ENCODE measurements around the gene DLL1. TPM values are rescaled to one million over a fixed set of nuclear protein-coding genes. Genes with fewer than 3 reads are reported as not detected.

Gene DLL1
- total RNA-seq, 2 donors from 2014 or later, result 9.6 to 14.1 TPM

- peak; percentile 16 for DNase-seq (ENCODE audit: low spot score)
- intact Hi-C loops (cut with DNase I), result loop anchor here in 1 of 2 donors (10.0 kb wide), 1 partner anchor 1484 kb away; no protein-coding TSS in a partner anchor
Measured at GRCh38 chr6:170259278-170259677, 31.6 kb downstream of the DLL1 start.

- intact Hi-C loops (cut with DNase I), result loop anchor here in 1 of 2 donors (10.0 kb wide), 1 partner anchor 1484 kb away; no protein-coding TSS in a partner anchor
- peak; percentile 44 for DNase-seq (ENCODE audit: low spot score)
Measured at GRCh38 chr6:170258407-170258806, 32.5 kb downstream of the DLL1 start.

- peak; percentile 46 for DNase-seq (ENCODE audit: low spot score)
- intact Hi-C loops (cut with DNase I), result loop anchor here in 1 of 2 donors (10.0 kb wide), 1 partner anchor 1483 kb away; no protein-coding TSS in a partner anchor
Measured at GRCh38 chr6:170257376-170257775, 33.5 kb downstream of the DLL1 start.

GRCh38 chr6:170256641-170257040, 34.2 kb downstream of the DLL1 start:
- peak; percentile 44 for DNase-seq (ENCODE audit: low spot score)
- intact Hi-C loops (cut with DNase I), result loop anchor here in 1 of 2 donors (10.0 kb wide), 1 partner anchor 1482 kb away; no protein-coding TSS in a partner anchor

- peak; percentile 61 for DNase-seq (ENCODE audit: low spot score)
- intact Hi-C loops (cut with DNase I), result loop anchor here in 1 of 2 donors (10.0 kb wide), 1 partner anchor 1481 kb away; no protein-coding TSS in a partner anchor
Measured at GRCh38 chr6:170255426-170256125, 35.3 kb downstream of the DLL1 start.

- peak; percentile 40 for DNase-seq (ENCODE audit: low spot score)
- intact Hi-C loops (cut with DNase I), result loop anchor here in 1 of 2 donors (10.0 kb wide), 1 partner anchor 1480 kb away; no protein-coding TSS in a partner anchor
Measured at GRCh38 chr6:170254315-170255213, 36.3 kb downstream of the DLL1 start.

- intact Hi-C loops (cut with DNase I), result loop anchor here in 1 of 2 donors (10.0 kb wide), 1 partner anchor 1479 kb away; no protein-coding TSS in a partner anchor
- no peak for DNase-seq (ENCODE audit: low spot score)
Measured at GRCh38 chr6:170253910-170254269, 37.0 kb downstream of the DLL1 start.

GRCh38 chr6:170253226-170253909, 37.5 kb downstream of the DLL1 start:
- intact Hi-C loops (cut with DNase I), result loop anchor here in 1 of 2 donors (10.0 kb wide), 1 partner anchor 1479 kb away; no protein-coding TSS in a partner anchor
- peak; percentile 59 for DNase-seq (ENCODE audit: low spot score)

GRCh38 chr6:170251776-170252571, 38.9 kb downstream of the DLL1 start:
- DNase-seq (ENCODE audit: low spot score), result peak; percentile 79
- intact Hi-C loops (cut with DNase I), result loop anchor here in 1 of 2 donors (10.0 kb wide), 1 partner anchor 1477 kb away; no protein-coding TSS in a partner anchor

- DNase-seq (ENCODE audit: low spot score), result peak; percentile 64
- intact Hi-C loops (cut with DNase I), result loop anchor here in 1 of 2 donors (10.0 kb wide), 1 partner anchor 1476 kb away; no protein-coding TSS in a partner anchor
Measured at GRCh38 chr6:170250981-170251775, 39.7 kb downstream of the DLL1 start.

GRCh38 chr6:170250455-170250854, 40.4 kb downstream of the DLL1 start:
- DNase-seq (ENCODE audit: low spot score), result peak; percentile 36
- intact Hi-C loops (cut with DNase I), result loop anchor here in 1 of 2 donors (10.0 kb wide), 1 partner anchor 1476 kb away; no protein-coding TSS in a partner anchor

GRCh38 chr6:170249817-170250216, 41.1 kb downstream of the DLL1 start:
- intact Hi-C loops (cut with DNase I), result loop anchor here in 1 of 2 donors (10.0 kb wide), 1 partner anchor 1475 kb away; no protein-coding TSS in a partner anchor
- DNase-seq (ENCODE audit: low spot score), result peak; percentile 71

GRCh38 chr6:170248861-170249600, 41.8 kb downstream of the DLL1 start:
- intact Hi-C loops (cut with DNase I), result no loop called here

GRCh38 chr6:170248111-170248805, 42.6 kb downstream of the DLL1 start:
- DNase-seq (ENCODE audit: low spot score), result peak; percentile 66
- intact Hi-C loops (cut with DNase I), result no loop called here

More at GRCh38 chr6:170248861-170249600, 41.8 kb downstream of the DLL1 start:
- peak; percentile 76 for DNase-seq (ENCODE audit: low spot score)

GRCh38 chr6:170247178-170247701, 43.6 kb downstream of the DLL1 start:
- DNase-seq (ENCODE audit: low spot score), result peak; percentile 58
- intact Hi-C loops (cut with DNase I), result no loop called here

Measured in posterior vena cava (tissue), 2 donors.